NCI-H2029 (cell line): ENCODE results near the gene E2F4.

ENCODE experiments used
- DNase-seq: peaks from one replicate; lab custom pipeline; 2025; lab: John Stamatoyannopoulos, UW

Gene E2F4

GRCh38 chr16:67208154-67208896, 16.4 kb downstream of the E2F4 start:
- DNase-seq: no peak

- DNase-seq: no peak
Observed at GRCh38 chr16:67209565-67209964, 17.6 kb downstream of the E2F4 start.

- no peak for DNase-seq
Observed at GRCh38 chr16:67210069-67210937, 18.3 kb downstream of the E2F4 start.

- no peak for DNase-seq
Observed at GRCh38 chr16:67211674-67212073, 19.7 kb downstream of the E2F4 start.

- DNase-seq: no peak
Observed at GRCh38 chr16:67212766-67213165, 20.8 kb downstream of the E2F4 start.

GRCh38 chr16:67213197-67214019, 21.5 kb downstream of the E2F4 start:
- no peak for DNase-seq

GRCh38 chr16:67215706-67216105, 23.8 kb downstream of the E2F4 start:
- no peak for DNase-seq

GRCh38 chr16:67216612-67217490, 24.9 kb downstream of the E2F4 start:
- no peak for DNase-seq

GRCh38 chr16:67223992-67224391, 32.0 kb downstream of the E2F4 start:
- DNase-seq: no peak

GRCh38 chr16:67226295-67226803, 34.4 kb downstream of the E2F4 start:
- DNase-seq: no peak

- DNase-seq: peak; percentile 85
Observed at GRCh38 chr16:67226804-67227566, 35.0 kb downstream of the E2F4 start, which contains the start of gene TMEM208. TSS of gene TMEM208 (plus strand) at chr16:67227130. CDS start at chr16:67227219, 89 bp downstream.

GRCh38 chr16:67227567-67227921, 35.6 kb downstream of the E2F4 start:
- no peak for DNase-seq

GRCh38 chr16:67228034-67228785, 36.3 kb downstream of the E2F4 start:
- DNase-seq: no peak

- DNase-seq: no peak
Observed at GRCh38 chr16:67228905-67229304, 37.0 kb downstream of the E2F4 start.

- no peak for DNase-seq
Observed at GRCh38 chr16:67229906-67230808, 38.2 kb downstream of the E2F4 start.

GRCh38 chr16:67230809-67231660, 39.1 kb downstream of the E2F4 start:
- no peak for DNase-seq

GRCh38 chr16:67233596-67233995, 41.6 kb downstream of the E2F4 start:
- no peak for DNase-seq

GRCh38 chr16:67234180-67234597, 42.2 kb downstream of the E2F4 start:
- DNase-seq: no peak
